ENCODE data around the gene CD2. TPM values are rescaled to one million over a fixed set of nuclear protein-coding genes. Genes with fewer than 3 reads are reported as not detected.

Gene CD2
- polyA plus RNA-seq, 3 donors = 0.89 to 3.6 (median 2.1) TPM

- Histone ChIP-seq H3K36me3 (replicated peaks in 1 of 2; ENCODE audit: control insufficient read depth in 1 of 2, insufficient read depth in 2 of 2, low read length in 2 of 2) (no peaks in the 10 kb centered on the region), H3K4me3 (replicated peaks in 1 of 3; ENCODE audit: low read depth in 2 of 3, low read length in 3 of 3) (no peak overlapping the region), H3K4me2 (replicated peaks; ENCODE audit: extremely low read depth, low read length, poor library complexity, severe bottlenecking) (peak overlapping the region; percentile 51), H3K27me3 (ENCODE audit: control insufficient read depth in 2 of 2, insufficient read depth in 2 of 2, low read length in 2 of 2) (no peaks in the 10 kb centered on the region), H3K79me2 (ENCODE audit: insufficient read depth, low read length) (no peaks in the 10 kb centered on the region), H3K27ac (ENCODE audit: low read depth in 1 of 2, low read length in 2 of 2) (no peak overlapping the region), H4K20me1 (ENCODE audit: insufficient read depth, low read length) (no peaks in the 10 kb centered on the region), H3K9ac (ENCODE audit: insufficient read depth, low read length, poor library complexity, severe bottlenecking) (no peak overlapping the region), H3K9me3 (replicated peaks in 1 of 2; ENCODE audit: control insufficient read depth in 1 of 2, insufficient read depth in 1 of 2, low read length in 2 of 2) (no peaks in the 10 kb centered on the region), H3K4me1 (ENCODE audit: control insufficient read depth in 1 of 2, insufficient read depth in 2 of 2, low read length in 2 of 2) (peaks cover 36 to 42% of the 10 kb centered on the region in 2 donors), H2AFZ (ENCODE audit: insufficient read depth, low read depth, low read length, poor library complexity, severe bottlenecking) (peak overlapping the region; percentile 32)
- peaks cover 0 to 6% (median 3%) of the 10 kb centered on the region in 7 donors for H3K9me3 Mint-ChIP-seq
- TF ChIP-seq CTCF (IDR thresholded peaks at IDR 0.05) = no peak
- H3K36me3 Mint-ChIP-seq = peaks cover 10 to 13% of the 10 kb centered on the region in 2 donors
- H3K4me1 Mint-ChIP-seq = peaks cover 56% of the 10 kb centered on the region
- H3K4me3 Mint-ChIP-seq = no peak overlapping the region
- DNase-seq = no peak
- intact Hi-C loops (cut with micrococcal nuclease) = loop anchor here in 1 of 2 donors (10.0 kb wide), 1 partner anchor 46 kb away; no protein-coding TSS in a partner anchor
- peaks cover 1 to 4% (median 2%) of the 10 kb centered on the region in 3 donors for H3K27me3 Mint-ChIP-seq (ENCODE audit: low read depth in 3 of 3)
- WGBS (ENCODE audit: insufficient coverage) = 91% methylated on average over 8 of the region's 13 CpGs
- peak overlapping the region in 1 of 7 donors; percentile 23 for H3K27ac Mint-ChIP-seq
Measured at GRCh38 chr1:116768416-116769103, 14.3 kb downstream of the CD2 start.

DNA sequence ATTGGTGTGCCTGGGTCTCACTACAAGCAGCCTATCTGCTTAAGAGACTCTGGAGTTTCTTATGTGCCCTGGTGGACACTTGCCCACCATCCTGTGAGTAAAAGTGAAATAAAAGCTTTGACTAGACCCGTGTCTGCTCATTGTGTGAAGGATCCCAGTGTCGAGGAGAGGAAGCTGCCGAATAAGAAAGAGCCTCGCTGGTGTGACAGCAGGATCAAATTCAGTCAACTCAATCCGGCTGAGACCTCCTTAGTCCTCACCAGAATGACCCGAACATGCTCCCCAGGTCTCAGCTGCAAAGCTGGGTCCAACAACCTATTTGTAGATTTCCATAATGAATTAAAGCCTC, 14.8 kb downstream of the CD2 start:
- Mint-ChIP-seq H3K36me3 (peaks cover 10 to 12% of the 10 kb centered on the region in 2 donors), H3K27me3 (ENCODE audit: low read depth in 3 of 3) (peaks cover 1 to 4% (median 2%) of the 10 kb centered on the region in 3 donors), H3K4me1 (peaks cover 51% of the 10 kb centered on the region), H3K27ac (peak overlapping the region in 2 of 7 donors; percentile 23 to 25), H3K4me3 (peak overlapping the region in 1 of 2 donors; percentile 78), H3K9me3 (peaks cover under 1 to 11% (median 8%) of the 10 kb centered on the region in 7 donors)
- Histone ChIP-seq H3K27me3 (ENCODE audit: control insufficient read depth in 2 of 2, insufficient read depth in 2 of 2, low read length in 2 of 2) (no peaks in the 10 kb centered on the region), H2AFZ (ENCODE audit: insufficient read depth, low read depth, low read length, poor library complexity, severe bottlenecking) (peak overlapping the region; percentile 32), H4K20me1 (ENCODE audit: insufficient read depth, low read length) (no peaks in the 10 kb centered on the region), H3K9ac (ENCODE audit: insufficient read depth, low read length, poor library complexity, severe bottlenecking) (no peak overlapping the region), H3K4me1 (ENCODE audit: control insufficient read depth in 1 of 2, insufficient read depth in 2 of 2, low read length in 2 of 2) (peaks cover 36 to 42% of the 10 kb centered on the region in 2 donors), H3K9me3 (replicated peaks in 1 of 2; ENCODE audit: control insufficient read depth in 1 of 2, insufficient read depth in 1 of 2, low read length in 2 of 2) (peaks cover 0 to 3% of the 10 kb centered on the region in 2 donors), H3K79me2 (ENCODE audit: insufficient read depth, low read length) (no peaks in the 10 kb centered on the region), H3K4me2 (replicated peaks; ENCODE audit: extremely low read depth, low read length, poor library complexity, severe bottlenecking) (peak overlapping the region; percentile 51), H3K36me3 (replicated peaks in 1 of 2; ENCODE audit: control insufficient read depth in 1 of 2, insufficient read depth in 2 of 2, low read length in 2 of 2) (no peaks in the 10 kb centered on the region), H3K4me3 (replicated peaks in 1 of 3; ENCODE audit: low read depth in 2 of 3, low read length in 3 of 3) (peak overlapping the region in 1 of 3 experiments; percentile 40), H3K27ac (ENCODE audit: low read depth in 1 of 2, low read length in 2 of 2) (no peak overlapping the region)
- no peak for TF ChIP-seq CTCF (IDR thresholded peaks at IDR 0.05)
- 15% methylated on average over 4 of the region's 6 CpGs for WGBS (ENCODE audit: insufficient coverage)
- DNase-seq = no peak
- intact Hi-C loops (cut with micrococcal nuclease) = loop anchor here in 1 of 2 donors (10.0 kb wide), 1 partner anchor 46 kb away; no protein-coding TSS in a partner anchor
